Left colon (tissue), 2 donors: ENCODE measurements around the gene SDK1. TPM values are rescaled to one million over a fixed set of nuclear protein-coding genes. Genes with fewer than 3 reads are reported as not detected.
A peak's percentile ranks its signal among the peaks of the same experiment; 100 is the strongest.

Source experiments
- ATAC-seq: fragments of 200-7000 bp; cut with Tn5 transposase; one replicate; pipeline ENCODE4 v1.9.1; 2020; ENCODE audit warnings: mild to moderate bottlenecking, moderate library complexity
- DNase-seq, 2 donors: peaks; one replicate each; pipeline ENCODE4 v3.0.0-alpha.2; 2020
- intact Hi-C, 2 donors: fragments of 100-400 bp; cut with DNase I in 1 of 2; cut with micrococcal nuclease in 1 of 2; formaldehyde crosslinking; loops; one replicate each; pipeline versions ENCODE4 v1.11.2 to v1.14.0; 2022; cut with DNase I, micrococcal nuclease
- total RNA-seq, 2 donors: library from RNA; stranded (reverse); fragmentation: NEBNext Ultra II Directional; extraction: Animal tissue kit (Norgen Biotek cat#: 25700); gene quantifications; one replicate each; pipeline ENCODE4 v1.2.1, GENCODE V29; 2021
- donor health status: DM: no; HTN: no; CAD: no.
- donor health status: DM: yes; HTN: yes; CAD: no.

The SDK1 gene
- total RNA-seq, 2 donors from 2014 or later: 3.4 to 5.8 TPM

GRCh38 chr7:4167385-4167910 is 866.4 kb downstream of the SDK1 start:
- intact Hi-C loops: no loop called here
- ATAC-seq: no peak
- DNase-seq: no peak

GRCh38 chr7:4168041-4168440 is 867.0 kb downstream of the SDK1 start:
- intact Hi-C loops: no loop called here
- ATAC-seq: no peak
- DNase-seq: no peak

- intact Hi-C loops: no loop called here
- DNase-seq (no peak), ATAC-seq (no peak)
Observed at GRCh38 chr7:4168541-4168940, 867.5 kb downstream of the SDK1 start.

GRCh38 chr7:4169455-4169854 is 868.4 kb downstream of the SDK1 start:
- DNase-seq: no peak
- ATAC-seq: peak; percentile 28

GRCh38 chr7:4170997-4171786 is 870.1 kb downstream of the SDK1 start:
- no peak for DNase-seq
- intact Hi-C loops: no loop called here
- no peak for ATAC-seq

More at GRCh38 chr7:4169455-4169854, 868.4 kb downstream of the SDK1 start:
- intact Hi-C loops: no loop called here

GRCh38 chr7:4172883-4173282 is 871.8 kb downstream of the SDK1 start:
- intact Hi-C loops: no loop called here
- DNase-seq: no peak
- no peak for ATAC-seq

GRCh38 chr7:4173615-4174014 is 872.6 kb downstream of the SDK1 start:
- no peak for DNase-seq
- intact Hi-C loops: no loop called here
- no peak for ATAC-seq

- ATAC-seq: no peak
- DNase-seq: no peak
- intact Hi-C loops: no loop called here
Observed at GRCh38 chr7:4174016-4174415, 873.0 kb downstream of the SDK1 start.

GRCh38 chr7:4174451-4174850 is 873.4 kb downstream of the SDK1 start:
- DNase-seq (no peak), ATAC-seq (no peak)
- intact Hi-C loops: no loop called here

- intact Hi-C loops: no loop called here
- DNase-seq: no peak
- ATAC-seq: no peak
Observed at GRCh38 chr7:4174884-4175283, 873.8 kb downstream of the SDK1 start.

GRCh38 chr7:4175346-4175973 is 874.4 kb downstream of the SDK1 start:
- ATAC-seq (no peak), DNase-seq (no peak)
- intact Hi-C loops: no loop called here

- DNase-seq: no peak
- ATAC-seq: no peak
- intact Hi-C loops: no loop called here
Observed at GRCh38 chr7:4177001-4177400, 875.9 kb downstream of the SDK1 start.

GRCh38 chr7:4178416-4178815 is 877.4 kb downstream of the SDK1 start:
- ATAC-seq (no peak), DNase-seq (no peak)
- intact Hi-C loops: no loop called here

GRCh38 chr7:4178916-4179687 is 878.0 kb downstream of the SDK1 start:
- DNase-seq (no peak), ATAC-seq (no peak)

GRCh38 chr7:4179688-4180380 is 878.8 kb downstream of the SDK1 start:
- ATAC-seq: no peak
- no peak for DNase-seq
- intact Hi-C loops: no loop called here

More at GRCh38 chr7:4178916-4179687, 878.0 kb downstream of the SDK1 start:
- intact Hi-C loops: no loop called here

- ATAC-seq (no peak), DNase-seq (no peak)
- intact Hi-C loops: no loop called here
Observed at GRCh38 chr7:4181446-4181845, 880.4 kb downstream of the SDK1 start.

GRCh38 chr7:4182605-4183300 is 881.7 kb downstream of the SDK1 start:
- no peak for DNase-seq
- intact Hi-C loops: no loop called here

GRCh38 chr7:4184653-4185052 is 883.6 kb downstream of the SDK1 start:
- no peak for ATAC-seq
- DNase-seq: no peak
- intact Hi-C loops: no loop called here

More at GRCh38 chr7:4182605-4183300, 881.7 kb downstream of the SDK1 start:
- ATAC-seq: no peak
